SIG-M5 treated with dmso at 0.1 percent for 504 hours (cell line): ENCODE results near the gene PTPRR.
A peak's percentile ranks its signal among the peaks of the same experiment; 100 is the strongest.

Source experiments
- DNase-seq: peaks from one replicate; lab custom pipeline; 2025; ENCODE audit not compliant: unreplicated experiment; lab: John Stamatoyannopoulos, UW

PTPRR gene

DNA sequence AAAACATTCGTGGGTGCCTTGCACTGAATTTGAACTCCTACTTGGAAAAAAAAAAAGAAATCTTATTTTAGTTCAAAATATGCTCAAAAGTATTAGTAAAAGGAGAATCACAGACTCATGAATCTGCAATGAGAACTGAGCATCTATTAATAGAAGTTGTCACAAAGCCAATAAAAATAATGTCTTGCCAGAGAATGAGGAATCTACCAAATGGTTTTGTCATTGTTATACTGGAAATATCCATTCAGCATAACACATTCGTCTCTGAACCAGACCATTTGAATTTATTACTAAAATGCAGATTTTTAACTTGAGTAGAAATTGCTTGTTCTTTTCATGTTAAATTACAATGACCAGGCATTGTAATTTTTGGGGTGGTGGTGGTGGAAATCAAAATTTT is 271.7 kb downstream of the PTPRR start:
- no peak for DNase-seq

DNA sequence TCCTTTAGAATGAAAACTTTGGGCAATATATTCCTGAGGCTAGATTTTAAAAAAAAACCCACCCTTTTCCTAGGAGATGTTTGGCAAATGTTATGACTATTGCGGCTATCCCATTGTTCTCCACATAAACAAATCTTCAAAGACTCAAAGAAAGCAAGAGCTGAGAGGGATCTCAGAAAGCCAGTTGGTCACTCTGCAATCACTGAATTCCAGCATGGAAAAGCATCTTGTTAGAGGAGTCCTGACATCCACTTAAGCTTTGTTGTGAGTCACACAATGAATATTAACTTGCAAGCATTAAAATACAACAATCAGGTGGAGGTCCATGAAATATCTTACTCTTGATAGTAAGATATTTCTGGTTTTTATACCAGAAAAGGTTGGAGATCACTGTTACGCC is 272.3 kb downstream of the PTPRR start:
- DNase-seq, result no peak

DNA sequence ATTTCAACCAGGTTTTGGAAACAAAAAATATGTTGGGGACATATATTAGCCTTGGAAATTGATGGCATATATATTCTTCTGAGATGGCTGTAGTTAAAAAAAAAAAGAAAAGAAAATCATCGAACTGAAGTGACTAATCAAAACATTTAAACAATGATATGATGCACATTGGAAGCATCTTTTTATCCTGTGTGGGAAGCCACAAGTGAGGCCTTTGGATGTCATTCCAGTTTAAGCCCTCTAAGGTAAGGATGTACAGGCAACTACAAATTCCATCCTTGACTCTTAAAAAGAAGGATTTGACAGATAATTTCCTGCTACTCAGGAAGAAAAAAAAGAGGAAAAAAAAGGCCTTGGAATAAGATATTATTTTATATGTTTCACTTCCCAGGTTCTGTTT is 273.7 kb downstream of the PTPRR start:
- DNase-seq, result no peak

DNA sequence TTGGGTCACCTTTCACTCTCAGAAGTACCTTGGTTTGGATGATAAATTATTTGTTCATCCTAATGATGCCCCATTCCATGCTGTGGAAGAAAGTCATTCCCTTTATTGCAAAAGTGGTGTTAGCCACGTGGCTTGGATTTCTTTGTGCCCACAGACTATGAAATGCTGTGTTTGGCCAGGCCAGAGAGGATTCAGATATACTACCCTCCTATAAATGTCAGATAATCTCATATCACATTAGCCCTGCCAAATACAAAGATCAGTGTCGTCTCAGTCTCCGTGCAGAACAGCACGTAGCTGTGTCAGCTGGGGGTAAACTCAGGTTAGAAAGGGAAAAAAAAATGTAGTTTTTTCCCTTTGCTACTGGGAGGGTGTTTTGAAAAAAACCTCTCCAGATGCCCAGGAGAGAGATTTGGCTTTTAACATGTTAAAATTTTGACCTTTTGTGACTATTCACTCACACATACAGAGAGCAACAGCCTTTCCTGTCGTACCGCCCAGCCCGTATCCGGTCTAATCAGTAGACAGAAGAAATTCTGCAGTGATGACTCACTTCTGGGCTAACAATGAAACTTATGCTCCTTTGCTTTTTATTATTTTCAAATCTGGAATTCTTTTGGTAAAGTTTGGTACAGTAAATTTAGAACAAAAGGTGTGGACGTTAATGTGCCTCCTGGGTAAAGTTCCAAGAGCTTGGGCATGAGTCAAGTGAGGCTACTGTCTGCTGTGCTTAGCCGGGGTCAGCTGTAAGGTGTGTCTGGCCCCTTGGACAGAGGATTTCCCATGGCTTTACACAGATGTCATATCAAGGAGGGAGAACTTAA is 274.8 kb downstream of the PTPRR start:
- peak; percentile 18 for DNase-seq

DNA sequence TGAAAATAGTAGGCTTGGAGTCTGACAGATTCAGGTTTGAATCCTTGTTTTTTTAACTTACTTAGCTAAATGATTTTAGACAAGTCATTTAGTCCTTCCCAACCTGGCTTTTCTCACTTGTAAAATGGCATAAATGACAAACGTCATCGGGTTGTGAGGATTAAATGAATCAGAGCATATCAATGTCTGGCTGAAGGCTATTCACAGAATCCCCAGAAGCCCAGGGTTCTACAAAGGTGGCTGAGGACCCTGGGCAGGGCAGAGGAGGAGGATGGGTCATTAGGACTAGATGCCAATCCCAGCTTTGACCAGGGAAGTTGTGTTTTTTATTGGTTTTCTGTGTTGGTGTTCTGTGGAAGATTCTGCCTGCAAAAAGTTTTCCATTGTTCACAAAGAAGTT is 275.7 kb downstream of the PTPRR start:
- DNase-seq, result no peak

DNA sequence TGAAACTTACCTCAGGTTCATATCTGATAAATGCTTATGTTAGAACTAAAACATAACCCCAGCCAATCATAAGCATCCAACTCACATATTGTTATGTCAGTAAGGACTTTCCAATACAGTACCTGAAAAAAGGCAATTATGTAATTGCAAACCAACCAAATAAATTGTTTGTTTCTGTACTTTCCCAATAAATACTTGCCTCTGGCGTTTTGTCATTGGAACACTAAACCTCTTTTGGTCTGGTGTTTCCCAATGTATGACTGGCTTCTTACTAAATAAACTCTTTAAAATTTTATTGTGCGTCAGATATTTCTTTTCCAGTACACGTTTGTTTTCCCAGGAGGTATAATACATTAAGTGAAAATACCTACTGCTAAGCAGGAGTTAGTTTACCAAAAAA is 276.6 kb downstream of the PTPRR start:
- DNase-seq, result no peak

DNA sequence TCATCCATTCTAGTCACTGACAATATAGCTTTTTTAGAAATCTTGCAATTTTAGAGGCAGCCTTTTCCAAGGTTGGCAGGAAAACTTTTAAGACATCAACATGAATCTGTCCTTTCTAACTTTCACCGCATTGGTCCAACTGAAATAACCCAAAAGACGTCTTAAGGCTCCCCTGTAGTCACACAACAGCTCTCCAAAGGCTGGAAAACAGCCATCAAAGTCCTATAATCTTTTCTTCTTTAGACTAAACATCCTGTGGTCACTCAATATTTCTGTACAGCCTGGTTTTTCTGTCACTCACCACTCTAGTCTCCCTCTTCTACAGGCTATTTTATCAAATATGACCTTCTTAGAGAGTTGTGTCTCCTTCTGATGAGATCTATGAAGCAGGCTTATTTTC is 278.8 kb downstream of the PTPRR start:
- DNase-seq, result no peak

DNA sequence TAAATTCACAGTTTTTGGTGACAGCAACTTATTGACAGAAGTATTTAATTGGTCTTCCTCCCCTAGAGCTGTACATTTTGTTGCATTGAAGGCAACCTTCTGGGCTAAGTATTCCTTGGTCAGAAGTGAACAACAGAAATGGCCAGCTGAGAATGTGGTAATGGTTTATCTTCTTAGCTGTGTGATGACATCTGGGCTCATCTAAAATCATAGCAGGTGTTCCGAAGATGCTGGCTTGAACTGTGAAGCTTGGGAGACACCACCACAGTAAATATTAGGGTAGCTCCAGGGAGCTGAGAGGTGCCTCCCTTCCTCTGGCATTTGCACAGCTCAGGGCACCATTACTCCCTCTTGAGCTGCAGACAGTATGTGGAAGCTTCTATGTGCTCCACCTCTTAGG is 279.6 kb downstream of the PTPRR start:
- no peak for DNase-seq

DNA sequence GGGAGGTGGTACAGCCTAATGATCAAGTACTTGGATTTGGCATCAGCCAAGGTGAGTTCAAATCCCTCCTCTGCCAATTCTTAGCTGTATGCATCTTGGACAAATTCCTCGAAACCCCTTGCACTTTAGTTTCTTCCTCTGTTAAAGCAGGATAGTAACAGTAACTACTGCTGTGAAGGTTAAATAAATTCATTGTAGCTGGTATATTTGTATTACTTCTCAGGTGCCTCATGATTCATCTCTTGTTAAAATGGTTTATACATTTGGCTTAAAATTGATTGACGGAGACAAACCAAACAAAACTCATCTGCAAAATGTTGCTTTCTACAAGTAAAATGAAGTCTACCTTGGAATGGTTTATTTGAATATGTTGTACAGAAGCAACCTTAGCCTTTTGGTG is 281.0 kb downstream of the PTPRR start:
- no peak for DNase-seq

DNA sequence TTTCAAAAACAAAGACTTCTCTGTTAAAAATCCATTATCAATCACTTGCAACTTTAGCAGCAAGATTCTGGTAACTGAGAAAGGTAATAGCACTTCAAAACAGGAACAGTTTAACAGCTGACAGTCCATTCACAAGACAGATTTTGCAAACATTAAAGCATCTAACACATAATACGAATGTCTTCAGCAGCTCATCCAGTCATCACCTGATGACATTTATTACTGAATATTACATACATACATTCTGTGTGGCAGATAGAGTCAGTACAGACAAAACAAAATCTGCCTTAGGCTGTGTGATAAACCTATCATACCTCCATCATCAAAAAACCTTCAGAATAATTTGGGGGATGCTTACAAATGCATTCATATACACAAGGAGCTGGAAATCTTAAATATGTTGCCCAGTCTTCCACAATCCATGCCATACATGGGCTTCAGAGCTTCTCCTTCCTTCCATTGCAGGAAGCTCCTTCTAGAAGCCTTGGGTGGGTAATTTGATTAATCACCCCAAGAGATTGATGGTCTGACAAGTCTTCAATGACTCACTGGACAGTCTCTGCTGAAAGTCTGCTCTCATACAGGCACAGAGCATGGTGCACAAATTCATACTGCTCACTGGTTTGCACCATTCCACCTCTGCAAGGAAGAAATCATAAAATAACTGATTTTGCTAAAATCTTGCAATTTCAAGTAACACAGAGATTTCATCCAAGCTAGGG is 281.7 kb downstream of the PTPRR start:
- DNase-seq, result no peak

DNA sequence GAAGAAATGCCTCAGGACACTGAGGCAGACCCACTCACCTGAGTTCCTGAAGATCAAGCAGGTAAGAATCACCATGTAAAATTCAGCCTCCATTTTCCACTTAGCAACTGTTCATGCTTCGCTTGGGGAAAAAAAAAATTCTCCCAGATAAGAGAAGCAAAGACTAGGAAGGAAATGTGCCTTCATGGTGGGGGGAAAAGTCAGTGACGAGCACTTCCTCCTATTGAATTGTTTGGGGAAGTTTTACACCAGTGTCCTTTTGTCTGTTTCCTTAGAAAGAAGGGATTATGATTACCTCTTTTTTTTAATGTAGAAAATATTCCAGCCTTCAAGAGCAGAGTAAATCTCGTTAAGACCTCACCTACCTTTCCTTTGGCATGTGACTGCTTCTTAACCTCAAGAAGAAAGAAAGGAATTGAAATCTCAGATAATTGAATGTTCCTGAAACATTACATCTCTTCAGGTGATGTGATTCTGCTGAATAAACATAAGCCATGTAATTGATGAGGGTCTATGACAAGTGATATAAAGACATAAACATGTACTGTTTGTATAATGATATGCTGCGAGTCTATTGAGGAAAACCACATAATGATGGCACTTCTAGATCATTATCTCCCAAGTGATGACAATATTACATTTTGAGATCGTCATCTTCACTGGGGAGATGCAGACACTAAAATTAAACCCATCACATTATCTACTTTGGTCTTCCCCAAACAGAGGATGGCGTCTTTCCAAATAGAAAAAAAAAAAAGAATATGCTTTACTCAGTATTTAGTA is 283.0 kb downstream of the PTPRR start, which contains the start of gene PTPRB:
Gene PTPRB, minus strand, starts transcription at position 127 of the 783 bp plus-strand sequence. Its CDS starts 34 bp downstream, at position 93.
- no peak for DNase-seq

DNA sequence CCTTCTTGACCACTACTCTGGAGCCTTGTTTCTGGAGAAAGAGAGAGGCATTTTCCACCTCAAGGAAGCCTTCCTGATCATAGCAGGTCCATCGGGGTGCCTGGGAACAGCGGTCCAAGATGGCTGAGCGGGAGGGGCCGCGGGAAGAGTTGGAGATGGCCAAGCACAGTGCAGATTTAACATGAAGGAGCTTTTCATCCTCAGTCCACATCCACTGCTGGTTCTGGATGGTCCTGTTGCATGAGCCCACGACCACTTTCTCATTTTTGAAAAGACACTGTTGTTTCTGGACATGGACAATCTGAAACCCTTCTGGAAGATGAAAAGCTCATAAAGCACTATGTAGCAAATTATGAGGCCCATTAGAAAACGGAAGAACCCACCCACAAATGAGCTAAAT is 284.8 kb downstream of the PTPRR start:
- DNase-seq, result no peak

DNA sequence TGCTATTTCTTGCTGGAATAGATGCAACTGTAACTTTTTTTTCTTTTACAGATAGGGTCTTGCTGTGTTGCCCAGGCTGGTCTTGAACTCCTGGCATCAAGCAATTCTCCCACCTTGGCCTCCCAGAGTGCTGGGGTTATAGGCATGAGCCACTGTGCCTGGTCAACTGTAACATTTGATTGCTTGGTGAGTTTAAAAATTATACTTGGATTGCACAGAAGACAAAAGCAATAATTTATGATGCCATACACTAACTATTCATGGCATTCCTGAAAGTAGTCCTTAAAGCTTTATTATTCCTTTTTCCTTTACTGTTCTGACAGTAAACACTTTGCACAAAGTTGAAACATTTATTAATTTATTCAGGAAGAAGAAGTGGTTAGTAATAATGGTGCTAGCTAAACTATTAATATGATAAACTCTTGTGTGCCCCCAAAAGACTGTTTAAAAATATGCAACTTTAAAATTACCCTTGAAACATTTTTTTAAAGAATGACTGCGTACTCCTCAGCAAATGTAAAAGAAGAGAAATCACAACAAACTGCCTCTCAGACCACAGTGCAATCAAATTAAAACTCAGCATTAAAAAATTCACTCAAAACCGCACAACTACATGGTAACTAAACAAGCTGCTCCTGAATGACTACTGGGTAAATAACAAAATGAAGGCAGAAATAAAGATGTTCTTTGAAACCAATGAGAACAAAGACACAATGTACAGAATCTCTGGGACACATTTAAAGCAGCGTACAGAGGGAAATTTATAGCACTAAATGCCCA is 291.6 kb downstream of the PTPRR start:
- no peak for DNase-seq

DNA sequence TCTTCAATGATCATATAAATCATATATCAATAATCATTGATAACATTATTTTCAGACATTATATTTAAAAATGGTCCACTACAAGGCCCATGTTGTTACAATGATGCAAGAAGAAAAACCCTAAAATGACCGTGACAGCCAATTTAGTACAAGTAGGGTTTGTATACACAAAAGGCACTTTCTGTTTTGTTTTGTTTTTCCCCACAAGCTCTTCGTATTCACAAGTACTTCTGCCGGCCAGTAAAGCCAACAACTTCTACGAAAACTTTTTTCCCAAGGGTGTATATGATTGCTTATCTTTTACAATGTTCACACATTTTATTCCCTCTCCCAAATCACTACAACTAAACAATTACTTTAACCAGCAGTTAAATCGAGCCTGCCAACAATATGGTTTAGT is 292.9 kb downstream of the PTPRR start:
- DNase-seq, result no peak

DNA sequence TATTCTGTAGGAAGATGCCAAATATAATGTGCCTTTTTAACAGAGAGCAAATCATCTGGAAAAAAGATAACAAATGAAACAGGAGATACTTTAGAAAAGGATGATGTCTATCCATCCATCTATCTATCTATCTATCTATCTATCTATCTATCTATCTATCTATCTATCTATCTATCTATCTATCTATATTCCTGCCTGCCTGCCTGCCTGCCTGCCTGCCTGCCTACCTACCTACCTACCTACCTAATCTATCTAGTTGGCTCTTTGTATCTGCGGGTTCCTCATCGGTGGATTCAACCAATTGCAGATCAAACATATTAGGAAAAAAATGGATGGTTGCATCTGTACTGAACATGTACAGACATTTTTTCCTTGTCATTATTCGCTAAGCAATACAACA is 294.4 kb downstream of the PTPRR start:
- DNase-seq, result no peak

DNA sequence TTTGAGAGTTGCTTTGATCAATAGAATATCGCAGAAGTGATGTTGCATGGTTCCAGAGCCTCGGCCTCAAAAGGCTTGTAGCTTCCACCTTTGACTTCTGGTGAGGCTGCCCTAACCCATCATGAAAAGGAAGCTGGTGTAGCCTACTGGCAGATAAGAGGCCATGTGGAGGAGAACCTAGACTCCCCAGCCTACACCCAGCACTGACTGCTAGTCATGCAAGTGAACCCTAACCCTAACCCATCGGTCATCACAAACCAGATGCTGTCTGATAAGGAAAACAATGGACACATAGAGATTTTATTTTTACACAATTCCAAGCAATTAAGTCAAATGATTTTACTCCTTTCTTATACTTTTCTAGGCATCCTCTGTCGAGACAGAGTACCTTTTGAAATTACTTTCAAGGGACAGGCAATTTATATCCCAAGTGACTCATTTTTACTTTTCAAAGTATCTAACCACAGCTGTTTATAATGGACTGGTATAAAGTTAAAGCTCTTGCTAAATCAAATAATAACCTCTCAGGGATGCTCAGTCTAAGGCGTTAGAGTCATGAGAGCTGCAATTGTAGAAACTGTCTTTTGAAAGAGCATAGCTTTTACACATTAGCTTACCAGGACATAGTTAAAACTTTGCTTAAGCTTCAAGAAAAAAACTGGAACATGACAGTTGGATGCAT is 300.9 kb downstream of the PTPRR start:
- DNase-seq, result no peak

DNA sequence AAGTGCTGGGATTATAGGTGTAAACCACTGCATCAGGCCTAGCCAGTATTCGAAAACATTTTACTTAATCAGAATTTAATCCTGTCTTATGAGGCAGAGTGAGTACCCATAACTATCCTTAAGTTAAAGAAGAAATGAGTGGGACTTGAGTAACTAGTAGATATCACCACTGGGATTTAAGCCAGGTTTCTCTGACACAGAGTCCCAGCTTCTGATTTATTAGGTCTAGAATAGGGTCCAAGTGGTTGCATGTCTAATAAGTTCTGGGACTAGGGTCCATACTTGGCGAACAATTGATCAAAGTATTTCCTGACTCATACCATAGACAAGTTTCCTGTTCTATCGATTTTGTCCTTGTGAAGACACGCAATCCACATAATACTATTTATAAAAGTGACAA is 302.2 kb downstream of the PTPRR start:
- DNase-seq, result no peak

DNA sequence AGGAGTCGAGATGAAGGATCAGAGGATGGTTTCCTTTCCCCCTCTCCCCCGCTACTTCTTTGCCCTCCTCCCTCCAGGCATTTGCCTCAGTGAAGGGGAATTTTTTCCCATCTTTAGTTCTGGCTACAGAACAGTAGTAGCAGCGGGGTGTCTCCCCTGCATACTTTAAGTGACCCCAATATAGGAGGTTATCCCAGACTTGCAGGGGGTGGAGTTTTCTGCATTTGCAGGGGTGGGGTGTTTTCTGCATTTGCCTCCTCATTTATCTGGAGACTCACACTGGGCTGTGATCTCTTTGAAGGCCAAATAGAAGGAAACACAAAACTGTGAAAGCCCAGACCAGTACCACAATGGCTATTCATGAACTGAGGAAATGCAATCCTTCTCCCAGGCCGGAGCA is 303.1 kb downstream of the PTPRR start:
- DNase-seq, result no peak

DNA sequence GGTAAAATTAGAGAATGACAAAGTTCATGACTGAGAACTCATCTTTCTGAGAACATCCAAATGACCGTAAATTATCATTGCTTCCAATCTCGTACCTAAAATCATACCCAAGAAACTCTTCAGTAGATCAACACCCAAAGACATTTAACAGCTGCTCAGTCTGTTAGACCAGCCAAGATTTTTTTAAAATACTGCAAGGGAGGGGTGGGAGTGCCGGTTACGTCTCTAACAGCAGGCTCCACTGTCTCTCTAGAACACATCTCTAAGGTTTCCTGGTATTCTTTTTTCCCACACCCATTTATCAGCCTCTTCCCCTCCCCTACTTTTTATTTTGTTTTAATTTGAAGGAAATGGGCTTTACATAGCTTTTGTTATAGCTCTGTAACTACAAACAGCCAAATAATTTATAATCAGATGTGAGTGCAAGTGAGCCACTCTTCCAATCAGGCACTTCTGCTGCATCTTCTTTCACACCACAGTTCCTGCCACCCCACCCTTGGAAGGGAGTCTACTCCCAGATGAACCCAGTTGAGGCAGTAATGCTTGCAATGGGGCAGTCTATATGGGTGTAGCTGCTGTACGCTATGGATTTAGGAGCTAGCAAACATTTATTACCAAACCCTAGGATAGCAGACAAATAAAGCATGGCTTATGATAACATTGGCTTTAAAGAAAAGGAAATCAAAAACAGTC is 305.2 kb downstream of the PTPRR start:
- DNase-seq, result no peak
